ENCODE results near the gene NEDD4L.

DNA sequence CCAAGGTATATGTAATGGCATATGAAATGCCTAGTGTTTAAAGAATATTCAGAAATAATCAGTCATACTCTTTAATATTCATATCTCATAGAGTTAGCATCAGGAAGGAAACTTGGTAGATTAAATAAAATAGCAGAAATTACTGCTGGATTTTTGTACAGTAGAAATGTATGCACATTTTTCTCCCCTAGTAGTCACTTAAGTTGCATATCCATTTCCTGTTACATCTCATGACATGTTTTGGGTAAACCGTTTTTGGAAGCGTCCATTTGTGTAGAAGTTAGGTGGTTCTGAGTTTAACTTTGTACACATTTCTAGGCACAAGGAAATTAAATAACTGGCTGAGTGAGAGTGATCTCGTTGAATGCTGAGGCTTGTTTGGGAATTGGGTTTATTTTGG, 21.9 kb downstream of the NEDD4L start:
- no peak for TF ChIP-seq ISL1 (CRISPR knock-in tag; IDR thresholded peaks at IDR 0.05)
- no peak for TF ChIP-seq ESRRG (CRISPR knock-in tag; IDR thresholded peaks at IDR 0.05)
- TF ChIP-seq CSDC2 (CRISPR knock-in tag; IDR thresholded peaks at IDR 0.05): no peak
- TF ChIP-seq ZNF565 (CRISPR knock-in tag; conservative IDR thresholded peaks at IDR 0.05; ENCODE audit: low read depth): no peak
- TF ChIP-seq OSR1 (CRISPR knock-in tag; IDR thresholded peaks at IDR 0.05): no peak
- no peak for TF ChIP-seq RARB (CRISPR knock-in tag; IDR thresholded peaks at IDR 0.05)
- TF ChIP-seq PATZ1 (CRISPR knock-in tag; IDR thresholded peaks at IDR 0.05; ENCODE audit: borderline replicate concordance): no peak
- TF ChIP-seq ZC3H10 (CRISPR knock-in tag; IDR thresholded peaks at IDR 0.05): no peak
- no peak for TF ChIP-seq SNAI2 (CRISPR knock-in tag; IDR thresholded peaks at IDR 0.05)
- TF ChIP-seq CREB5 (CRISPR knock-in tag; IDR thresholded peaks at IDR 0.05; ENCODE audit: low read depth): no peak
- no peak for TF ChIP-seq ZNF70 (CRISPR knock-in tag; IDR thresholded peaks at IDR 0.05)
- TF ChIP-seq BACH2 (CRISPR knock-in tag; IDR thresholded peaks at IDR 0.05; ENCODE audit: borderline replicate concordance): no peak
- TF ChIP-seq TSHZ2 (CRISPR knock-in tag; IDR thresholded peaks at IDR 0.05): no peak
- TF ChIP-seq, protein P1, sequence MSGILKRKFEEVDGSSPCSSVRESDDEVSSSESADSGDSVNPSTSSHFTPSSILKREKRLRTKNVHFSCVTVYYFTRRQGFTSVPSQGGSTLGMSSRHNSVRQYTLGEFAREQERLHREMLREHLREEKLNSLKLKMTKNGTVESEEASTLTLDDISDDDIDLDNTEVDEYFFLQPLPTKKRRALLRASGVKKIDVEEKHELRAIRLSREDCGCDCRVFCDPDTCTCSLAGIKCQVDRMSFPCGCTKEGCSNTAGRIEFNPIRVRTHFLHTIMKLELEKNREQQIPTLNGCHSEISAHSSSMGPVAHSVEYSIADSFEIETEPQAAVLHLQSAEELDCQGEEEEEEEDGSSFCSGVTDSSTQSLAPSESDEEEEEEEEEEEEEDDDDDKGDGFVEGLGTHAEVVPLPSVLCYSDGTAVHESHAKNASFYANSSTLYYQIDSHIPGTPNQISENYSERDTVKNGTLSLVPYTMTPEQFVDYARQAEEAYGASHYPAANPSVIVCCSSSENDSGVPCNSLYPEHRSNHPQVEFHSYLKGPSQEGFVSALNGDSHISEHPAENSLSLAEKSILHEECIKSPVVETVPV (CRISPR knock-in tag; IDR thresholded peaks at IDR 0.05): no peak
